HG02678 (cell line): ENCODE data around the gene TRIM52.
"Not testable (repeated sequence)": the region's sequence is repeated elsewhere in the genome, so short reads cannot be mapped to it uniquely, and the experiment has no call there.

Source experiments
- ATAC-seq: cut with Tn5 transposase; IDR thresholded peaks from one replicate; pipeline ENCODE4 v1.9.1; 2021; ENCODE audit warnings: mild to moderate bottlenecking, moderate library complexity; ENCODE audit not compliant: unreplicated experiment

TRIM52 gene

GRCh38 chr5:181215997-181216989 is 44.6 kb downstream of the TRIM52 start:
- ATAC-seq = no peak

GRCh38 chr5:181214249-181214648 is 46.7 kb downstream of the TRIM52 start:
- ATAC-seq = not testable (repeated sequence)

GRCh38 chr5:181212934-181213333 is 48.0 kb downstream of the TRIM52 start:
- ATAC-seq = no peak

- no peak for ATAC-seq
Observed at GRCh38 chr5:181212080-181212479, 48.9 kb downstream of the TRIM52 start.

- no peak for ATAC-seq
Observed at GRCh38 chr5:181211208-181211607, 49.7 kb downstream of the TRIM52 start.

- ATAC-seq = not testable (repeated sequence)
Observed at GRCh38 chr5:181210698-181211097, 50.2 kb downstream of the TRIM52 start.

GRCh38 chr5:181210148-181210547 is 50.8 kb downstream of the TRIM52 start:
- ATAC-seq = not testable (repeated sequence)

- not testable (repeated sequence) for ATAC-seq
Observed at GRCh38 chr5:181209006-181209405, 51.9 kb downstream of the TRIM52 start.

- ATAC-seq = no peak
Observed at GRCh38 chr5:181207960-181208253, 53.0 kb downstream of the TRIM52 start.

- peak; percentile 38 for ATAC-seq
Observed at GRCh38 chr5:181207214-181207959, 53.6 kb downstream of the TRIM52 start.

GRCh38 chr5:181205761-181206649 is 54.9 kb downstream of the TRIM52 start:
- ATAC-seq = no peak
